Measurements from ENCODE around the gene HPS5.

Gene HPS5

GRCh38 chr11:18233912-18234311, 88.0 kb downstream of the HPS5 start:
- DNase-seq = no peak

DNA sequence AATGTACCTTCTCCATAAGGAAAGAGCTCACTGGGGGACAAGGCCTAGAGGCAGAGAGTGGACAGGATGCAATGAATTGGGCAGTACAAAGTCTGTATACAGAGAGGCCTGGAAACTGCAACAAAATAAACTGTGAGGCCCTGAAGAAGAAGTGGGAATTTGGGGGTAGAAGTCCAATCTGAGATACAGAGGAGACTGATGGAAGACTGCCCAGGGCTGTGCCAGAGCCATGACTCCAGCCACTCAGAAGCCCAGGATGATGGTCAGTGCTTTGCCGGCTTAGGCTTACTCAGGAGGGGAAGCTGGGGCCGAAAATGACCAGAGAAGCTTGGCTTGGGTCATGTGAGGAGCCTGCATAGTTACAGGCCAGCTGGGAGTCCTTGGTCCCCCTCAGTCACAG, 91.1 kb downstream of the HPS5 start:
- no peak for DNase-seq

GRCh38 chr11:18229501-18229900, 92.4 kb downstream of the HPS5 start:
- DNase-seq = no peak

Measured in activated T-cell treated with anti-CD3 and anti-CD28 coated beads, Interleukin-2, amount 50 U/mL, for 48 hours (primary cell).